Right lobe of liver (tissue), 6 donors: ENCODE measurements around the gene TLX3. TPM values are rescaled to one million over a fixed set of nuclear protein-coding genes. Genes with fewer than 3 reads are reported as not detected.

Experiments
- ATAC-seq, 4 donors: fragments of 200-7000 bp; cut with Tn5 transposase; one replicate each; pipeline ENCODE4 v1.9.1; 2020; ENCODE audit warnings: mild to moderate bottlenecking in 4 of 4, moderate library complexity in 4 of 4
- DNase-seq, 3 donors: peaks; one replicate each; pipeline ENCODE4 v3.0.0-alpha.2; 2020
- H3K27ac ChIP-seq, 3 donors: fragments of 200-600 bp; one replicate each; pipeline ENCODE4 v1.8.0; 2022
- H3K27me3 ChIP-seq, 2 donors: fragments of 200-600 bp; one replicate each; pipeline ENCODE4 v1.8.0; 2022
- H3K36me3 ChIP-seq, 4 donors: fragments of 200-600 bp; sonication (generic) in 1 of 4; one replicate each; pipeline versions ENCODE4 v1.5.1 to v1.8.0; 2017 to 2022; ENCODE audit warnings: control low read depth in 1 of 4
- H3K4me1 ChIP-seq, 4 donors: fragments of 200-600 bp; sonication (generic) in 1 of 4; one replicate each; pipeline versions ENCODE4 v1.5.1 to v1.8.0; 2017 to 2022; ENCODE audit warnings: control low read depth in 1 of 4
- H3K4me3 ChIP-seq, 3 donors: fragments of 200-600 bp; one replicate each; pipeline ENCODE4 v1.8.0; 2022
- H3K9me3 ChIP-seq, 4 donors: fragments of 200-600 bp; sonication (generic) in 1 of 4; one replicate each; pipeline versions ENCODE4 v1.5.1 to v1.8.0; 2017 to 2022; ENCODE audit warnings: control low read depth in 1 of 4
- CTCF ChIP-seq, 4 donors: fragments of 200-600 bp in 3 of 4; fragments of 450-650 bp in 1 of 4; IDR thresholded peaks; one replicate each; pipeline versions ENCODE4 v1.5.1 to v1.8.0; 2016 to 2022; ENCODE audit warnings: antibody characterized with exemption in 4 of 4, mild to moderate bottlenecking in 2 of 4
- POLR2A ChIP-seq: fragments of 450-650 bp; IDR thresholded peaks from one replicate; pipeline ENCODE4 v1.6.1; 2017; ENCODE audit warnings: antibody characterized with exemption, mild to moderate bottlenecking
- WGBS: methylation state at CpG from one replicate; pipeline ENCODE4 v1.1.6; 2018; ENCODE audit warnings: low coverage, low lambda C conversion rate; ENCODE audit not compliant: insufficient coverage; ENCODE audit errors: missing lambda C conversion rate; 5-methylcytosine and 5-hydroxymethylcytosine counted together
- intact Hi-C, 2 donors: fragments of 100-400 bp; cut with DNase I; formaldehyde crosslinking; loops; one replicate each; pipeline versions ENCODE4 v1.11.2 to v1.14.1; 2022
- total RNA-seq, 6 experiments: library from RNA; depleted of rRNA in 2 of 6; stranded (reverse); fragments of >200 nt in 2 of 6; fragmentation: NEBNext Ultra II Directional in 3 of 6; extraction: Animal tissue kit (Norgen Biotek cat#: 25700) in 3 of 6; gene quantifications; one replicate each; pipeline versions ENCODE4 v1.1.0 to v1.2.4, GENCODE V29; 2016 to 2023
- donor health status: DM: no; HTN: yes; CAD: no.
- donor health status: DM: no; HTN: no; CAD: no.
- donor health status: DM: no; HTN: no; CAD: no.
- donor health status: DM: no; HTN: yes; CAD: no.
- donor health status: DM: no; HTN: yes; CAD: no.

TLX3 gene
- total RNA-seq, 6 experiments from 2014 or later, result not detected

- DNase-seq, result no peak
- WGBS, result 15% methylated on average over 21 of the region's 42 CpGs
- peaks cover 0 to 27% (median 0%) of the 10 kb centered on the region in 4 donors for H3K4me1 ChIP-seq
These were observed 1.1 kb upstream of the TLX3 start for GRCh38 chr5:171307789-171308452.

GRCh38 chr5:171309276-171310211, 496 bp downstream of the TLX3 start:
- intact Hi-C loops, result no loop called here
- Histone ChIP-seq H3K27me3 (peaks cover 13 to 63% of the 10 kb centered on the region in 2 donors), H3K4me3 (no peak overlapping the region), H3K9me3 (no peaks in the 10 kb centered on the region), H3K4me1 (peaks cover 0 to 27% (median 0%) of the 10 kb centered on the region in 4 donors), H3K36me3 (no peaks in the 10 kb centered on the region), H3K27ac (no peak overlapping the region)
- ATAC-seq (no peak), DNase-seq (no peak)
- TF ChIP-seq POLR2A (no peak), CTCF (IDR thresholded peaks at IDR 0.05) (no peak)
- WGBS, result 7% methylated on average over 21 of the region's 106 CpGs

More at GRCh38 chr5:171307789-171308452, 1.1 kb upstream of the TLX3 start:
- TF ChIP-seq CTCF (IDR thresholded peaks at IDR 0.05) (no peak), POLR2A (no peak)
- H3K4me3 ChIP-seq, result no peak overlapping the region
- no peaks in the 10 kb centered on the region for H3K36me3 ChIP-seq
- H3K27me3 ChIP-seq, result peaks cover 13 to 57% of the 10 kb centered on the region in 2 donors
- no peak for ATAC-seq
- H3K27ac ChIP-seq, result no peak overlapping the region
- H3K9me3 ChIP-seq, result no peaks in the 10 kb centered on the region
- intact Hi-C loops, result no loop called here

- Histone ChIP-seq H3K27ac (no peak overlapping the region), H3K27me3 (peaks cover 18 to 71% of the 10 kb centered on the region in 2 donors), H3K36me3 (no peaks in the 10 kb centered on the region), H3K4me3 (no peak overlapping the region), H3K9me3 (no peaks in the 10 kb centered on the region), H3K4me1 (peaks cover 0 to 33% (median 0%) of the 10 kb centered on the region in 4 donors)
- 9% methylated on average over 24 of the region's 41 CpGs for WGBS
- intact Hi-C loops, result no loop called here
- DNase-seq, result peak in 1 of 3 donors; percentile 45
- ATAC-seq, result peak; percentile 43 to 71 (median 49)
- TF ChIP-seq CTCF (IDR thresholded peaks at IDR 0.05) (peak in 3 of 4 donors; percentile 30 to 54 (median 37)), POLR2A (no peak)
These were observed 1.3 kb downstream of the TLX3 start for GRCh38 chr5:171310212-171310818.

GRCh38 chr5:171310819-171311321, 1.8 kb downstream of the TLX3 start:
- DNase-seq (no peak), ATAC-seq (no peak)
- WGBS, result 2% methylated on average over 41 of the region's 41 CpGs
- Histone ChIP-seq H3K9me3 (no peaks in the 10 kb centered on the region), H3K27ac (no peak overlapping the region), H3K27me3 (peaks cover 18 to 76% of the 10 kb centered on the region in 2 donors), H3K4me3 (no peak overlapping the region), H3K4me1 (peaks cover 0 to 34% (median 0%) of the 10 kb centered on the region in 4 donors), H3K36me3 (no peaks in the 10 kb centered on the region)
- TF ChIP-seq POLR2A, result no peak
- no peak for TF ChIP-seq CTCF (IDR thresholded peaks at IDR 0.05)
- intact Hi-C loops, result no loop called here
